ENCODE results near the gene FOXK1.

Gene FOXK1

DNA sequence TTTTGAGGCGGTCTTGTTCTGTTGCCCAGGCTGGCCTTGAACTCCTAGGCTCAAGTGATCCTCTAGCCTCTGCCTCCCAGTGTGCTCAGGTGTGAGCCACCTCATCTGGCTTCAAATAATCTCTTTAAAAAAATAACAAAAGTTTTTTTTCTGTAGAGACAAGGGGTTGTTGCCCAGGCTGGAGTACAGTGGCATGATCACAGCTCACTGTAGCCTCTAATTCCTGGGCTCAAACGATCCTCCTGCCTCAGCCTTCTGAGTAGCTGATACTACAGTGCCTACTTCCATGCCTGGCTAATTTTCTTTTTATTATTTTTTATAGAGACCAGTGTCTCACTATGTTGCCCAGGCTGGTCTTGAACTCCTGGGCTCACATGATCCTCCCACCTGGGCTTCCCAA, 11.7 kb downstream of the FOXK1 start:
- H3K9ac ChIP-seq (ENCODE audit: low read depth in 1 of 2, low read length in 2 of 2) = no peak overlapping the region
- no peaks in the 10 kb centered on the region for H3K9me3 ChIP-seq (ENCODE audit: control insufficient read depth in 1 of 2, low read length in 2 of 2)
- H3K27ac ChIP-seq (ENCODE audit: low read depth, low read length) = no peak overlapping the region
- peaks cover 4% of the 10 kb centered on the region in 2 donors for H3K4me1 ChIP-seq (ENCODE audit: control insufficient read depth in 1 of 2, insufficient read depth in 2 of 2, low read length in 2 of 2)
- no peak overlapping the region for H3K4me3 ChIP-seq (ENCODE audit: low read depth in 1 of 2, low read length in 2 of 2)
- H3K27me3 ChIP-seq (ENCODE audit: control insufficient read depth in 1 of 2, insufficient read depth in 2 of 2, low read length in 2 of 2) = no peaks in the 10 kb centered on the region
- H3K36me3 ChIP-seq (ENCODE audit: control insufficient read depth in 1 of 2, insufficient read depth in 2 of 2, low read length in 2 of 2) = peaks cover 0 to 4% of the 10 kb centered on the region in 2 donors

DNA sequence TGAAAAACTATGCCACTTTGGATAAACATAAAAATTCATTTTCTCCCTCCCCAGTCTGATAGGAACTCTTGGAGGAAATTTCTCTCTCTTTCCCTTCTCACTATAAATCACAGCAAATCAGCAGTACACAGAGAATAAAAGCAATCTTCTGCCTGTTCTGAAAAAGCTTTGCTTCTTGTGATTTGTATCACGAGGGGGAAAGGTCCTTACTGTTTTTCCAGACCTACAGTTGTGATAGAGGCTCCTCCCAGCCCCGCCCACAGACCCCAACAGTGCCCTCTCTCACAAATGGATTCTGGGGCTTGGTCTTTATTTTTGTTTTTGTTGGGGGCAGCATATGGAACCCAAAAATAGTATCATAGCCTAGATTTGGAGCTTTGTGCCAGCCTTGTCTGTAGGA, 12.2 kb downstream of the FOXK1 start:
- H3K27ac ChIP-seq (ENCODE audit: low read depth, low read length) = no peak overlapping the region
- peaks cover 0 to 4% of the 10 kb centered on the region in 2 donors for H3K36me3 ChIP-seq (ENCODE audit: control insufficient read depth in 1 of 2, insufficient read depth in 2 of 2, low read length in 2 of 2)
- H3K4me1 ChIP-seq (ENCODE audit: control insufficient read depth in 1 of 2, insufficient read depth in 2 of 2, low read length in 2 of 2) = peaks cover 4% of the 10 kb centered on the region in 2 donors
- no peaks in the 10 kb centered on the region for H3K27me3 ChIP-seq (ENCODE audit: control insufficient read depth in 1 of 2, insufficient read depth in 2 of 2, low read length in 2 of 2)
- H3K9ac ChIP-seq (ENCODE audit: low read depth in 1 of 2, low read length in 2 of 2) = no peak overlapping the region
- H3K4me3 ChIP-seq (ENCODE audit: low read depth in 1 of 2, low read length in 2 of 2) = no peak overlapping the region
- no peaks in the 10 kb centered on the region for H3K9me3 ChIP-seq (ENCODE audit: control insufficient read depth in 1 of 2, low read length in 2 of 2)

DNA sequence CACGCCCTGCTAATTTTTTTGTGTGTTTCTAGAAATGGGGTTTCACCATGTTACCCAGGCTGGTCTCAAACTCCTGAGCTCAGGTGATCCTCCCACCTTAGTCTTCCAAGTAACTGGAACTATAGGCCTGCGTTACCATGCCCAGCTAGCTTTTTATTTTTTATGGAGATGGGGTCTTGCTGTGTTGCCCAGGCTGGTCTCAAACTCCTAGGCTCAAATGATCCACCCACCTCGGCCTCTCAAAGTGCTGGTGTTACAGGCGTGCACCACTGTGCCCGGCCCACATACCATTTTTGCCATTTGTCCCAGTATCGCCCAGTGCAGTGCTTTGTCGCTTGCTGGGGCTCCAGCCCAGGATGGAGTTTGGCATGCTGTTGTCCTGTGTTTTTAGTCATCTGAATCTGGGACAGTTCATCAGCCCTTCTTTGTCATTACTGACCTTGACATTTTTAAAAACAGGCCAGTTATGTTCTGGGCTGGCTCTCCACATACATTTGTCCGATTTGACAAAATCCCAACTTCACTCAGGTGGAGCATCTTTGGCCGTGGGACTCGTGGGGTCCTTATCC, 16.7 kb downstream of the FOXK1 start:
- Histone ChIP-seq H3K4me1 (ENCODE audit: control insufficient read depth in 1 of 2, insufficient read depth in 2 of 2, low read length in 2 of 2) (peaks cover 0 to 6% of the 10 kb centered on the region in 2 donors), H3K36me3 (ENCODE audit: control insufficient read depth in 1 of 2, insufficient read depth in 2 of 2, low read length in 2 of 2) (no peaks in the 10 kb centered on the region), H3K27ac (ENCODE audit: low read depth, low read length) (no peak overlapping the region), H3K27me3 (ENCODE audit: control insufficient read depth in 1 of 2, insufficient read depth in 2 of 2, low read length in 2 of 2) (no peaks in the 10 kb centered on the region), H3K9me3 (ENCODE audit: control insufficient read depth in 1 of 2, low read length in 2 of 2) (no peaks in the 10 kb centered on the region), H3K9ac (ENCODE audit: low read depth in 1 of 2, low read length in 2 of 2) (no peak overlapping the region), H3K4me3 (ENCODE audit: low read depth in 1 of 2, low read length in 2 of 2) (no peak overlapping the region)

DNA sequence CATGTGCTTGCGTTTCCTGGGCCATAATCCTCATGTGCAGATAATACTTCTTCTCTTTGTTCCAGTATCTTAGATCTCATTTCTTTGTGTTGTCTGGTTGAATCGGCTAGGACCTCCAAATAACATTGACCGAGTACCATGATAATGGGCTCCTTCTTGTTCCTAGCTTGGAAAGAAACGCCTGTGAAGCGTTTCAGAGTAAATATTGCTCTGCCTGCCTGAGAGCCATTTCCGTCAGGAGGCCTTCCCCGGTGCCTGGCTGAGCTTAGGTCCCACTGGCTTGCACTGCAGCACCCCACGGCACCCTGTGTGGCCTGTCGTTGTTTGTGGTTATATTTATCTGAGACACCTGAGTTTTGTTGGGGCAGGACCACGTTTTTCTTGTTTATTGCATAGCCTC, 17.7 kb downstream of the FOXK1 start:
- Histone ChIP-seq H3K4me1 (ENCODE audit: control insufficient read depth in 1 of 2, insufficient read depth in 2 of 2, low read length in 2 of 2) (peaks cover 0 to 6% of the 10 kb centered on the region in 2 donors), H3K4me3 (ENCODE audit: low read depth in 1 of 2, low read length in 2 of 2) (no peak overlapping the region), H3K27me3 (ENCODE audit: control insufficient read depth in 1 of 2, insufficient read depth in 2 of 2, low read length in 2 of 2) (no peaks in the 10 kb centered on the region), H3K9ac (ENCODE audit: low read depth in 1 of 2, low read length in 2 of 2) (no peak overlapping the region), H3K27ac (ENCODE audit: low read depth, low read length) (no peak overlapping the region), H3K36me3 (ENCODE audit: control insufficient read depth in 1 of 2, insufficient read depth in 2 of 2, low read length in 2 of 2) (no peaks in the 10 kb centered on the region), H3K9me3 (ENCODE audit: control insufficient read depth in 1 of 2, low read length in 2 of 2) (no peaks in the 10 kb centered on the region)

DNA sequence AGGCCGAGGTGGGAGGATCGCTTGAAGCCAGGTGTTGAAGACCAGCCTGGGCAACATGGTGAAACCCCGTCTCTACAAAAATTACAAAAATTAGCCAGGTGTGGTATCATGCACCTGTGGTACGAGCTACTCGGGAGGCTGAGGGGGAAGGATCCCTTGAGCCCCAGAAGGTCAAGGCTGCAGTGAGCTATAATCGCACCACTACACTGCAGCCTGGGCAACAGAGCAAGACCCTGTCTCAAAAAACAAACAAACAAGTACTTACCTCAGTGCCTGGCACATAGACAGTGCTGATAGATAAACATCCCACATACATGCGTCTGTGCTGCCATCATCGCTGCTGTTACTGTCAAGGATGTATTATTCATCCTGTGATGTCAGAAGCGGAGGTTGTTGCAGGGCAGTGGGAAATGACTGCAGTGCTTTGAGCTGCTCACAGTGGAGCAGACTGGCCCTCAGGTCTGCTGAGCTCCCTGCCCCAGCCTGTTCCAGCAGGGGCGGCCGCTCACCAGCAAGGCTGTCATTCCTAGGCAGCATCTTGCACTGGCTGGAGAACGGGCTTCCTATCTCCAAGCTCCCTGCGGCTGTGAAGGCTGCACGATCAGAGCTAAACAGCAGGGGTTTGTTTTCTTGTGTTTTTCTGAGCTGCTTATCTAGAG, 18.6 kb downstream of the FOXK1 start:
- Histone ChIP-seq H3K27ac (ENCODE audit: low read depth, low read length) (no peak overlapping the region), H3K9me3 (ENCODE audit: control insufficient read depth in 1 of 2, low read length in 2 of 2) (no peaks in the 10 kb centered on the region), H3K9ac (ENCODE audit: low read depth in 1 of 2, low read length in 2 of 2) (no peak overlapping the region), H3K4me1 (ENCODE audit: control insufficient read depth in 1 of 2, insufficient read depth in 2 of 2, low read length in 2 of 2) (peaks cover 0 to 6% of the 10 kb centered on the region in 2 donors), H3K27me3 (ENCODE audit: control insufficient read depth in 1 of 2, insufficient read depth in 2 of 2, low read length in 2 of 2) (no peaks in the 10 kb centered on the region), H3K36me3 (ENCODE audit: control insufficient read depth in 1 of 2, insufficient read depth in 2 of 2, low read length in 2 of 2) (no peaks in the 10 kb centered on the region), H3K4me3 (ENCODE audit: low read depth in 1 of 2, low read length in 2 of 2) (no peak overlapping the region)

DNA sequence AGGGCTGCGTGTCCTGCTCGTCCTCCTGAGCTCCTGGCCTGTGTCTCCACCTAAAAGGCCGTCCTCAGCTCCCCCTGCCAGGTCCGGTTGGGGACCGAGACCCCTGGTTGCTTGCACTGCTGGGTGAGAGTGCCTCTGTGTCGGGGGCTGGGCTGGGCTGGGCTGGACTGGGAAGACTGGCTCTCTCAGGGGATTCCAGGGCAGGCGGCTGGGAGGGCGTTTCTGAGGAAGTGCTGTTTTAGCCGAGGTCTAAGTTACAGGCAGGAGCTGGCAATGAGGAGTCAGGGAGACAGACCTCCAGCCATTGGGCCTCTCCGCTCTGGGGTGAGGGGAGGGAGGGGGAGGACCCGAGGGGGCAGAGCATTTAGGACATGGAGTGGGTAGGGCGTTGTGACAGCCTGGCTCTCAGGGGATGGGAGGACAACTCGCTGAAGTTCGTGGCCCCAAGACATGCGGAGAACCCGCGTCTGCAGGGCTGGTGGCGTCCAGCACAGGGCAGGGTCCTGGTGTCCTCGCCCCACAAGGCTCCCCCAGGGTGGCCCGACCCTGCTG, 20.9 kb downstream of the FOXK1 start:
- Histone ChIP-seq H3K9ac (ENCODE audit: low read depth in 1 of 2, low read length in 2 of 2) (no peak overlapping the region), H3K4me1 (ENCODE audit: control insufficient read depth in 1 of 2, insufficient read depth in 2 of 2, low read length in 2 of 2) (peaks cover 0 to 6% of the 10 kb centered on the region in 2 donors), H3K27me3 (ENCODE audit: control insufficient read depth in 1 of 2, insufficient read depth in 2 of 2, low read length in 2 of 2) (no peaks in the 10 kb centered on the region), H3K36me3 (ENCODE audit: control insufficient read depth in 1 of 2, insufficient read depth in 2 of 2, low read length in 2 of 2) (no peaks in the 10 kb centered on the region), H3K27ac (ENCODE audit: low read depth, low read length) (no peak overlapping the region), H3K9me3 (ENCODE audit: control insufficient read depth in 1 of 2, low read length in 2 of 2) (no peaks in the 10 kb centered on the region), H3K4me3 (ENCODE audit: low read depth in 1 of 2, low read length in 2 of 2) (no peak overlapping the region)

DNA sequence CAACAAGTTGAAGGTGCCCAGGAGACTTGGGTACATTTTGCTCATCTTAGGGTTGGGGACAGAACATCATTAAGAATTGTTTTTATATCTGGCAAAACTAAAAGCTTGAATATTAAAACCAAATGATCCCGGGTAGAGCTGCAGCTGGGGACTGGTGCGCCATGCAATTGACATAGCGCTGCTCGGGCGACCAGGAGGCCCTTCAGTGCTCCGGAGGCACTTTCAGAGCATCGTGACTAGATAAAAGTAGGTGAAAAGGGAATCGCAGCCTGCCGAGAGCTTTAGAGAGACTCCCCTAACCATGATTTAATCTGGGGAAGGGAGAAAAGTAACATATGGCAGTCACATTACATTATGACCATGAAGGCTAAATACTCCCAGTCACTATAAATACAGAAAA, 21.4 kb downstream of the FOXK1 start:
- H3K4me3 ChIP-seq (ENCODE audit: low read depth in 1 of 2, low read length in 2 of 2) = no peak overlapping the region
- no peaks in the 10 kb centered on the region for H3K36me3 ChIP-seq (ENCODE audit: control insufficient read depth in 1 of 2, insufficient read depth in 2 of 2, low read length in 2 of 2)
- no peaks in the 10 kb centered on the region for H3K9me3 ChIP-seq (ENCODE audit: control insufficient read depth in 1 of 2, low read length in 2 of 2)
- no peak overlapping the region for H3K9ac ChIP-seq (ENCODE audit: low read depth in 1 of 2, low read length in 2 of 2)
- no peaks in the 10 kb centered on the region for H3K27me3 ChIP-seq (ENCODE audit: control insufficient read depth in 1 of 2, insufficient read depth in 2 of 2, low read length in 2 of 2)
- H3K27ac ChIP-seq (ENCODE audit: low read depth, low read length) = no peak overlapping the region
- H3K4me1 ChIP-seq (ENCODE audit: control insufficient read depth in 1 of 2, insufficient read depth in 2 of 2, low read length in 2 of 2) = peaks cover 0 to 6% of the 10 kb centered on the region in 2 donors

DNA sequence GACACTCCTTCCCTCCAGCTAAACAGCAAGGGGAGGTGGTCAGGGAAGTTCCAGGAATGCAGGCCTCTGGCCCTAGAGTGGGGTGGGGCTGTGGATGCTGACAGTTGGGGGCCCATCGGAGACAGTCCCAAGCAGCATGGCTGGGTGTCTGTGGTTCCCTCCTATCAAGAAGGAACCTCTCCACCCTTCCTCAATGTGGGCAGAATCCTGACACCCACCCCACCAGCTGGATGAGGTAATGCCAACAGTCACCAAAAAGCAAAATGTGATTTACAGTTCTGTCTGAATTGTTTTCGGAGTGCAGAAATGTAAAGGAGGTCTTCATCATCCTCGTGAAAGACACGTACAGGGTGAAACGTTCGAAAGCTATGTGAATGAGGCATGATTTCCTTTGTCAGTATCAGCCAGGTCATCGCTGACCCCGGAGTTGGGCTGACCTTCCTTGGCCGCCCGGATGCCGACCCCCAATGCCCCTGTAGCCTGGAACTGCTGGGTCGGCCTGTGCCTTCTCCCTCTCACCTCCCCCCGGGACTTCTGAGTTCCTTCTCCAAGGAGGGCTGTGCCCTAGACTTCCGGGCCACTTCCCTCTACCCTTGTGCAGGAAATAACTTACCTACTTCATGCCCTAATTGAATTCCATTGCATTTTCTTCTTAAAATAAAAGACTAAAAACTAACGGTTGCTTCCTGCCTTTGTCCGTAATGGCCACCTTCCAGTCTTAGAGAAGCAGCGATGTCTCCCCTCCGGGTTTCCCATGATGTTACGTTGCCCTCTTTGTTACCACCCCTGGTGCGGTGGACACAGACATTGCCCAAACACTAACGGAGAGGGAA, 24.5 kb downstream of the FOXK1 start:
- H3K27ac ChIP-seq (ENCODE audit: low read depth, low read length) = no peak overlapping the region
- H3K4me1 ChIP-seq (ENCODE audit: control insufficient read depth in 1 of 2, insufficient read depth in 2 of 2, low read length in 2 of 2) = peaks cover 0 to under 1% of the 10 kb centered on the region in 2 donors
- H3K36me3 ChIP-seq (ENCODE audit: control insufficient read depth in 1 of 2, insufficient read depth in 2 of 2, low read length in 2 of 2) = peaks cover 0 to 8% of the 10 kb centered on the region in 2 donors
- no peaks in the 10 kb centered on the region for H3K9me3 ChIP-seq (ENCODE audit: control insufficient read depth in 1 of 2, low read length in 2 of 2)
- H3K4me3 ChIP-seq (ENCODE audit: low read depth in 1 of 2, low read length in 2 of 2) = no peak overlapping the region
- H3K9ac ChIP-seq (ENCODE audit: low read depth in 1 of 2, low read length in 2 of 2) = no peak overlapping the region
- no peaks in the 10 kb centered on the region for H3K27me3 ChIP-seq (ENCODE audit: control insufficient read depth in 1 of 2, insufficient read depth in 2 of 2, low read length in 2 of 2)

DNA sequence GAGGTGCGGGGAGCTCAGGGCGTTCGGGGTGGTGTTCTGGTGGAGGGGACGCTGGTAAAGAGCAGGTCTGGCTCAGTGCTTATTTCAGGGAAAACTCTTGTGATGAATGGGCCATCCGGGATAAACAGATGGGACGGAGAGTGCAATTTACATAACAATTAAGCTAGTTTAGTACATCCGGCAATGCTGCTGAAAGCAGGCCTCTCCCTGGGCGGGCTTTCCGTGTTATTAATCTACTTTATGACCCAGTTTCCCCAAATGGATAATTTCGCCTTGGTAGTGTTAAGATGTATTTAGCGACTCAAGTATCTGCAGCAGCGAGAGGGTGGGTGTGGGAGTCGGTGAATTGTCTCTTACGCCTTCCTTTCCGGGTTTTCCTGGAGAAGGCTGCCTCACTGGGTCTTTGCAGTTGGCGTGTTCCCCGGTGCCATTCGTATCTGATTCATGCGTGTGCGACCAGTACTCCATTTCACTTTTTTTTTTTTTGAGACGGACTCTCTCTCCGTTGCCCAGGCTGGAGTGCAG, 25.2 kb downstream of the FOXK1 start:
- Histone ChIP-seq H3K27ac (ENCODE audit: low read depth, low read length) (no peak overlapping the region), H3K36me3 (ENCODE audit: control insufficient read depth in 1 of 2, insufficient read depth in 2 of 2, low read length in 2 of 2) (peaks cover 0 to 8% of the 10 kb centered on the region in 2 donors), H3K4me1 (ENCODE audit: control insufficient read depth in 1 of 2, insufficient read depth in 2 of 2, low read length in 2 of 2) (peaks cover 2 to 5% of the 10 kb centered on the region in 2 donors), H3K9me3 (ENCODE audit: control insufficient read depth in 1 of 2, low read length in 2 of 2) (no peaks in the 10 kb centered on the region), H3K9ac (ENCODE audit: low read depth in 1 of 2, low read length in 2 of 2) (no peak overlapping the region), H3K27me3 (ENCODE audit: control insufficient read depth in 1 of 2, insufficient read depth in 2 of 2, low read length in 2 of 2) (no peaks in the 10 kb centered on the region), H3K4me3 (ENCODE audit: low read depth in 1 of 2, low read length in 2 of 2) (no peak overlapping the region)

DNA sequence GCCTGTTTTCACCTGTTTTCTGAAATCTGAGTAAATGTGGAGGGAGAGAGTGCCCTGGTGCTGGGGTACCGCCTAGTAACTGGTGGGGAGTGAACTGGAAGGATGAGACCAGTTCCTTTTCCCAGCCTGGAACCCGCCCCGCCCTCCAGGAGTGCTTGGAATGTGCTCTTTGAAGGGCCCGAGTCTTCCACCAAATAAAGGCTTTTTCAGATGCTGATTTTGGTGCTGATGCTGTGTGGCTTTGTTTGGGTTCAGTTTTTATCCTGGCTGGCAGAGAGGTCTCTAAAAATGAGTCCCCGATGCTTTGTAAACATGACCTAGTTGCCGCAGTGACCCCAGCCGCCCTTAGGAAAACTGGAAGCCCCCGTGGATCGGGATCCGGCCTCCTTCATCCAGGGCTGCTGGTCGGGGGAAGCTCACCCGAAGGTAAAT, 25.9 kb downstream of the FOXK1 start:
- Histone ChIP-seq H3K9me3 (ENCODE audit: control insufficient read depth in 1 of 2, low read length in 2 of 2) (no peaks in the 10 kb centered on the region), H3K36me3 (ENCODE audit: control insufficient read depth in 1 of 2, insufficient read depth in 2 of 2, low read length in 2 of 2) (peaks cover 0 to 8% of the 10 kb centered on the region in 2 donors), H3K27me3 (ENCODE audit: control insufficient read depth in 1 of 2, insufficient read depth in 2 of 2, low read length in 2 of 2) (no peaks in the 10 kb centered on the region), H3K9ac (ENCODE audit: low read depth in 1 of 2, low read length in 2 of 2) (no peak overlapping the region), H3K4me1 (ENCODE audit: control insufficient read depth in 1 of 2, insufficient read depth in 2 of 2, low read length in 2 of 2) (peaks cover 9 to 11% of the 10 kb centered on the region in 2 donors), H3K27ac (ENCODE audit: low read depth, low read length) (no peak overlapping the region), H3K4me3 (ENCODE audit: low read depth in 1 of 2, low read length in 2 of 2) (no peak overlapping the region)

Measured in duodenal mucosa (tissue), 2 donors.